Psoas muscle (tissue), 7 donors: Measurements from ENCODE around the gene SANBR. TPM values are rescaled to one million over a fixed set of nuclear protein-coding genes. Genes with fewer than 3 reads are reported as not detected.

Source experiments
- polyA plus RNA-seq, 3 donors: library from polyadenylated mRNA; stranded (reverse); fragments of 200-250 nt; gene quantifications; one replicate each; pipeline ENCODE4 v1.2.3, GENCODE V29; 2013
- total RNA-seq, 4 donors: library from RNA; stranded (reverse); fragmentation: NEBNext Ultra II Directional in 2 of 4; extraction: Animal tissue kit (Norgen Biotek cat#: 25700) in 2 of 4; gene quantifications; one replicate each; pipeline versions ENCODE4 v1.2.1 to v1.2.4, GENCODE V29; 2021 to 2023
- donor health status: healthy with polysubstance abuse.
- donor health status: DM: no; HTN: no; CAD: no; lungs with moderate emphysema.
- donor health status: Bipolar disorder and iron deficiency.
- donor health status: healthy.
- donor health status: DM: no; HTN: no; CAD: no.
- donor health status: DM: no; HTN: no; CAD: no.
- donor health status: DM: yes; HTN: yes; CAD: no.

The SANBR gene
- total and polyA plus RNA-seq, 7 donors, result 1.6 to 5.0 (median 2.3) TPM

Other genes starting within 250 kb of the SANBR start
- 1 to 10 TPM; 4.0 to 6.9 (median 4.7) TPM for gene REL, start 184.3 kb upstream of the SANBR start, total RNA-seq
- gene REL, start 184.3 kb upstream of the SANBR start, polyA plus RNA-seq, result 1 to 10 TPM in 1 of 3 donors, under 1 TPM in 2; 0.49 to 2.3 (median 0.53) TPM
- 10 to 100 TPM; 20.9 to 29.2 (median 22.5) TPM for gene PEX13, start 48.2 kb upstream of the SANBR start, total RNA-seq
- gene PEX13, start 48.2 kb upstream of the SANBR start, polyA plus RNA-seq, result 10 to 100 TPM; 11.3 to 23.5 (median 13.8) TPM
- gene PUS10, start 47.6 kb upstream of the SANBR start, total RNA-seq, result 1 to 10 TPM; 1.8 to 5.1 (median 3.8) TPM
- 1 to 10 TPM; 1.4 to 2.9 (median 1.6) TPM for gene PUS10, start 47.6 kb upstream of the SANBR start, polyA plus RNA-seq
- 10 to 100 TPM in 3 of 4 donors, 1 to 10 TPM in 1; 7.1 to 16.6 (median 13.4) TPM for gene C2orf74, start 96.3 kb downstream of the SANBR start, total RNA-seq
- gene C2orf74, start 96.3 kb downstream of the SANBR start, polyA plus RNA-seq, result 10 to 100 TPM; 11.0 to 13.8 (median 13.4) TPM